Measurements from ENCODE around the gene UCP1.

Gene UCP1, protein sequence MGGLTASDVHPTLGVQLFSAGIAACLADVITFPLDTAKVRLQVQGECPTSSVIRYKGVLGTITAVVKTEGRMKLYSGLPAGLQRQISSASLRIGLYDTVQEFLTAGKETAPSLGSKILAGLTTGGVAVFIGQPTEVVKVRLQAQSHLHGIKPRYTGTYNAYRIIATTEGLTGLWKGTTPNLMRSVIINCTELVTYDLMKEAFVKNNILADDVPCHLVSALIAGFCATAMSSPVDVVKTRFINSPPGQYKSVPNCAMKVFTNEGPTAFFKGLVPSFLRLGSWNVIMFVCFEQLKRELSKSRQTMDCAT

GRCh38 chr4:140568507-140569306 is at the start of gene UCP1:
Gene UCP1 (minus strand): TSS chr4:140568961. CDS start chr4:140568729, 232 bp downstream.
- intact Hi-C loops (cut with DNase I): no loop called here
- DNase-seq: peak in 1 of 10 donors; percentile 69

DNA sequence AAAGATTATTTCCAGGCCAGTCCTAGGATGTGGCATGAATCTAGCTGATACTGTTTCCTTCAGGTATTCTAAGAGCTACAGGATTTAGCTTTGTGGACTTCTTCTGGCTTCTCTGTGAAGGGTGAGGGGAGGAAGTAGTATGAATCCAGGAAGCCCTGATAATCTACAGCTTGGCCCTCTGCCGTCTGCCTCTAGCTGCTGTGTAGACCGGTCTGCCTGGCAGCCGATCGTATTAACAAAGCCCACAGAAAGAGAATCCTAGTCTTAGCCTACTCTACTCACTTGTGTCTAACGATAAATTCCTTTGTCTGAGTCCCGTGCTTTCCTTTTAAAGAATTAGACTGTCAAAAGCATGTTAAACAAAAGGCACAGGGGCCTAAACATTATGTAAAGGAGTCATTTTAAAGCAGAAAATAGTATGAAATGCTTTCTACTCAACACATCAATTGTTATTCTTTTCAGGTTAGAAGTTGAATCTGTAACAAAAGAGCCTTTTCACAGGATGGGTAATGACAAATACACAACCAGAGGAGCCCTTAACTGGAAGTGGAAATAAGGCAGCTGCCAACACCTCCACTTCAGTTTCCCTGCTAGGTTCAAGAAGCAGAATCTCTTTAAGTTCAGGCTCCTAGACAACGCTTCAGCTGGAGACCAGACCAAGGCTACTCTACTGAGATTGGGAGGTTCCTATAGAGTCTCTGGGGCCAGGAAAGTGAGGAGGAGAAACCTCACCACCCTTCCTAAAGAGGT is 48.9 kb upstream of the UCP1 start:
- no peak for DNase-seq
- intact Hi-C loops (cut with DNase I): loop anchor here (10.0 kb wide), 1 partner anchor 883 kb away; no protein-coding TSS in a partner anchor

DNA sequence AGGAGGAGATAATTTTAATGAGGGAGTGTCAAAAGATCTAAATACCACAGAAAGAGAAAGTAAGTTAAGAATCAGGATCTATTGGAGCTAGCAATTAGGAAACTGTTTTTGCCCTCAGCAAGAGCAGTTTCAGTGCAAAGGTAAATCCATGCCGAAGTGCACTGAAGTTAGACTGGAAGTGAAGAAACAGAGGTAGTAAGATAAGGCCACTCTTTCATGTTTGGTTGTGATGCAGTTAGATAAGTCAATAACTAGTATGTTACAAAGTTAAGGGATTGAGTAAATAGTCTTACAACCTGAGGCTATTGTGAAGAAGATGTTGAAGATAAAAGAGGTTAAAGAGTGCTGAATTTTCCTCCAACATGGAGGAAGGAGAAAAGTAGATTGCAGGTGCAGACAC is 46.7 kb upstream of the UCP1 start:
- intact Hi-C loops (cut with DNase I): loop anchor here (10.0 kb wide), 1 partner anchor 881 kb away; no protein-coding TSS in a partner anchor
- DNase-seq: no peak

DNA sequence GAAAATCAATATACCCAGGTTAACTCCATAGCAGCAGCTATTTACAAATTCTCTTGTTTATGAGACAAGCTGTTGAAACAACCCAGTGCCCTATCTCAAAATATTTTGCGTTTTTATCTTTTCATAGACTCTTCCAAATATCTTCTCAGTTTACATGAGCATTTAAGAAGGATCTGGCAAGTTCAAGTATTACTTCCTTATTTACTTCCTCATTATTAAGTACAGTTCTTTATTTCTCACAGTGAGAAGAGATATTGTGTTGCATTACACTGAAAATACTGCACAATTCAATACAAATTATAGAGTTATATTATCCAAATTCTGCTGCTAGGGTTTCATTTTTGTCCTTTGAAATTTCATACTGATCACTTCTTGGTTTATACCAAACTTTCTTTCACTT is 43.6 kb upstream of the UCP1 start:
- no peak for DNase-seq
- intact Hi-C loops (cut with DNase I): loop anchor here (5.0 to 10.0 kb wide), 2 partner anchors 90 to 878 kb away; partner anchors contain the start of gene ELMOD2

DNA sequence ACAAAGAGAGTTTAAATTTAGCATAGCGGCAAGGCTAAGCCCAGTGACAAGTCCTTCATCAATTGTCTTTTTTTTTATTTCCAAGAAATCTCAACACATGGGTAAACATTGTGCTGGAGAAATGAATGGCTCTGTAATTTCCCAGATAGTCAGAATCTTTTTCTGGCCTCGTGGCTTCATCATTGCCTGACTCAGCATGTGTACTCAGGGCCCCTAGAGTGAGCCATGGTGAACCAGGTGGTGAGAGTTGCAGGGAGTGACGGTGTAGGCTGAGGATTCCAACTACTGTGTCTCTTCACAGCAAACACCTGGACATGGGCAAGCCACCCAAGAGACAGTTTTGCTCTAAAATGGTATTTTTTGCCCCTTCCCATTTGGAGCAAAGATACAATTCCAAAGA is 43.1 kb upstream of the UCP1 start:
- DNase-seq: no peak
- intact Hi-C loops (cut with DNase I): loop anchor here (5.0 to 10.0 kb wide), 2 partner anchors 90 to 877 kb away; partner anchors contain the start of gene ELMOD2

GRCh38 chr4:140609548-140610425 is 41.0 kb upstream of the UCP1 start:
- intact Hi-C loops (cut with DNase I): loop anchor here (5.0 to 10.0 kb wide), 3 partner anchors 87 to 875 kb away; partner anchors contain the start of gene ELMOD2

GRCh38 chr4:140607852-140608251 is 39.1 kb upstream of the UCP1 start:
- intact Hi-C loops (cut with DNase I): loop anchor here (5.0 kb wide), 1 partner anchor 251 kb away; no protein-coding TSS in a partner anchor
- DNase-seq: no peak

More at GRCh38 chr4:140609548-140610425, 41.0 kb upstream of the UCP1 start:
- peak in 1 of 10 donors; percentile 14 for DNase-seq

- intact Hi-C loops (cut with DNase I): no loop called here
- DNase-seq: no peak
Measured at GRCh38 chr4:140604544-140604943, 35.8 kb upstream of the UCP1 start.

DNA sequence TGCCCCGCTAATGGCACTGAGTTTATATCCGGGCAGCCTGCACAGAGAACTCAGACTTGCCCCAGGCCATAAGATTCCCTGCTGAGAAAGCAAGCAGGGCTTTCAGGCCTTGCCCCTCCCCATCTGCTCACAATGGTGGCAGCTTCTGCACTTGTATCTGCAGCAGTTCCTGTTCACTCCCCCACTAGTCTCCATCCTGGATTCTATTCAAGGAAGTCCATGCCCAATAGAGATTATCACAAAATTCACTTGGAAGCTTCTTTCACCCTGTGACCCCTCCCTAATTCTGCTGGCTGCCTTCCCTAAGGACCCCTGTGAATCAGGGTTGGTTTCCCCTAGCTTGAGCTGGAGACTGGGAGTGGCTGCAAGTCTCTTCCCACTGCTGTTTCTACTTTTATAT is 34.5 kb upstream of the UCP1 start:
- DNase-seq: no peak
- intact Hi-C loops (cut with DNase I): no loop called here

DNA sequence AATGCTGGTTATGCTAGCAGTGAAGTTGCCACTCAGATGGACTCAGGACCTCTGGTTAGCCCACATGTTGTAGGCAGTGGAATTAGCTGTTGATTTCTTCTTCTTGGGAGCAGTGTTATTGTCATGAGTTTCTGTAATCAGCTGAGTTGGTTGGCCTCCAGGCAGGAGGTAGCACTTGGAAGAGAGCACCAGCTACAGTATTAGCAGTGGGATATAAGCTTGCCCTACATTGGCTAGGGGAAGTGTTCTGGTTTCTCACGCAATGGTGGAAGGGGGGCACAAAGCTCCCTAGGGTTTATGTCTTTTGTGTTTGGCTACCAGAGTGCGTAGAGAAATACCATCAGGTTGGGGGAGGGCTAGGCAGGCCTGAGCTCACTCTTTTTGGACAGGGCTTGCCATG is 34.0 kb upstream of the UCP1 start:
- DNase-seq: no peak
- intact Hi-C loops (cut with DNase I): no loop called here

DNA sequence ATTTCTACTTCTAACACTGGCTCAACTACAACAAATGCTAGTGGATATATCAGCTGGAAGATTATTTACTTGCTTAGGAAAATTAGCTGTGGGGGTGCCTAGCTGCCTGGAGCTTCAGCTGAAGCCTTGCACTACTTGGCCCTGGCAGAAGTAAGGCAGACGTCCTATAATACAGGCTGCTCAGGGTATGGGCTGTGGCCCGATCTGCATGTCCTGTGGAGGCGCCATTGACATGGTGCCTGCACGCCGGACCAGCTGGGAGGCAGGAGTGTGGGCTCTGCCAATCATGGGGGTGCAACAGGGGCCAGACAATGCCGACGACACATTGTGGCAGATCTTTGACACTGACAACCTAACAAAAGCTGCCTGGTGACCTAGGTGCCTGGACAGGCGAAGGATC is 31.6 kb upstream of the UCP1 start:
- peak in 1 of 10 donors; percentile 42 for DNase-seq
- intact Hi-C loops (cut with DNase I): no loop called here

- intact Hi-C loops (cut with DNase I): no loop called here
- no peak for DNase-seq
Measured at GRCh38 chr4:140595065-140595464, 26.3 kb upstream of the UCP1 start.

DNA sequence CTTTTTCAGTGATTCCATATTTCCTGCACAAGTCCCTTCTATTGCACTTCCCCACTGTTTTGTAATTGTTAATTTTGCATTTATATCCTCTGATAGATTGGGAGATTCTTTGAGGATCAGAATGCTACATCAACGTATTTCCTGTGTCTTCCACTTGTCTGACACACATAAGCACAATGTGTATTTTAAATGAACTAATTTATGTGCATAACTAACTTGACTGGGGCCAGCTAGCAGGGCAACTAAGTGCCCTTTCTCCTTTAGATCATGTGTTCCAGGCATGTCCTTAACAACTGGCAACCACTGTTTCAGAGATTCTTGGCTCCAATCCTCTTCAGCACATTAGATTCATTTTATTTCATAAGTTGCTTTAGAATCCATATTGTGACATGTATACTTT is 15.7 kb upstream of the UCP1 start:
- no peak for DNase-seq
- intact Hi-C loops (cut with DNase I): no loop called here

DNA sequence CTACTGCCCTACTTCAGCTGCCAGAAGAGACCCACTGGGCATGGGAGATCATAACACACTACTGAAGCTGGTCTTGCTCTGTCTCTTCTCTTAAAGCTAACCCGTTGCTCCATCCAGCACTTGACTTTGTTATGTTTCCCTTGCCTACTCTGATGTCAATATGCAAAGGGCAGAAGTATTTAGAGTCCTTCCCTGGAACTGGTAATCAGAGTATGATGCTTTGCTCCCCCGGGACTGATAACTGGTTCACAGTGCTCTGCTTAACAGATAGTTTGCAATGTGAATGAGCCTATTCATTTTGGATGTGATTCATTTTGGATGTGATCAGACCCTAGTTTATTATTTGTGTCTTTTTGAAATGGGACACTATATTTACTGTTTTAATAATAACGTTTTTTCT is 12.3 kb upstream of the UCP1 start:
- intact Hi-C loops (cut with DNase I): no loop called here
- DNase-seq: no peak

- DNase-seq: no peak
- intact Hi-C loops (cut with DNase I): no loop called here
Measured at GRCh38 chr4:140579278-140579677, 10.5 kb upstream of the UCP1 start.

DNA sequence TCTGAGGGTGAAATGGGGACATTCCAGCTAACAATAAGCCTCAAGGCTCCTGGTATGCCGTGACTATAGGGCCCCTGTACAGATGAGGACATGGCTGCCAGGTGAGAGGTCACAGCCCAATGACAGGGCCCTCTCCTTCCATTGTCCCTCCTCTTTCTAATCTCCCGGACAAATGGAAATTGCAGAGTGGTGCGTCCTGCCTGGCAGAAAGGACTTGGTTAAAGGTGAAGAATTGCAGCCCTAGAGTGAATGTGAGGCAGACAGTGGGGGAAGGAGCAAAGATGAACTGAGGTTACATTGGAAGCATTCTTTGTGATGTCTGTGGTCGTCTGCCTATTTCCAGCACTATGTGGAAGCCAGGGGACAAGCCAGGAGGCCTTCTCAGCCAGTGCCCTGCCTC is 6.7 kb upstream of the UCP1 start:
- no peak for DNase-seq
- intact Hi-C loops (cut with DNase I): no loop called here

GRCh38 chr4:140571620-140572019 is 2.9 kb upstream of the UCP1 start:
- intact Hi-C loops (cut with DNase I): no loop called here
- DNase-seq: no peak

GRCh38 chr4:140569307-140569638 is 512 bp upstream of the UCP1 start:
- intact Hi-C loops (cut with DNase I): no loop called here
- DNase-seq: no peak

GRCh38 chr4:140559696-140560095 is 9.1 kb downstream of the UCP1 start:
- intact Hi-C loops (cut with DNase I): no loop called here
- no peak for DNase-seq
